ENCODE measurements around the gene SH2D6.
"Not testable (repeated sequence)": the region's sequence is repeated elsewhere in the genome, so short reads cannot be mapped to it uniquely, and the experiment has no call there.

SH2D6 gene

GRCh38 chr2:85472261-85472660 lies 53.7 kb downstream of the SH2D6 start:
- no peak for DNase-seq

- DNase-seq = no peak
Observed at GRCh38 chr2:85475799-85476490, 57.4 kb downstream of the SH2D6 start.

- DNase-seq = no peak
Observed at GRCh38 chr2:85476624-85477023, 58.1 kb downstream of the SH2D6 start.

GRCh38 chr2:85477884-85478283 lies 59.4 kb downstream of the SH2D6 start:
- DNase-seq = no peak

- no peak for DNase-seq
Observed at GRCh38 chr2:85481818-85482777, 63.6 kb downstream of the SH2D6 start.

GRCh38 chr2:85484615-85485014 lies 66.1 kb downstream of the SH2D6 start:
- DNase-seq = not testable (repeated sequence)

GRCh38 chr2:85485815-85486214 lies 67.3 kb downstream of the SH2D6 start:
- no peak for DNase-seq
